Right lobe of liver (tissue), 6 donors: Measurements from ENCODE around the gene HACD1. TPM values are rescaled to one million over a fixed set of nuclear protein-coding genes. Genes with fewer than 3 reads are reported as not detected.
A peak's percentile ranks its signal among the peaks of the same experiment; 100 is the strongest.

Experiments used
- ATAC-seq, 4 donors: fragments of 200-7000 bp; cut with Tn5 transposase; one replicate each; pipeline ENCODE4 v1.9.1; 2020; ENCODE audit warnings: mild to moderate bottlenecking in 4 of 4, moderate library complexity in 4 of 4
- DNase-seq, 3 donors: peaks; one replicate each; pipeline ENCODE4 v3.0.0-alpha.2; 2020
- H3K27ac ChIP-seq, 3 donors: fragments of 200-600 bp; one replicate each; pipeline ENCODE4 v1.8.0; 2022
- H3K27me3 ChIP-seq, 2 donors: fragments of 200-600 bp; one replicate each; pipeline ENCODE4 v1.8.0; 2022
- H3K36me3 ChIP-seq, 4 donors: fragments of 200-600 bp; sonication (generic) in 1 of 4; one replicate each; pipeline versions ENCODE4 v1.5.1 to v1.8.0; 2017 to 2022; ENCODE audit warnings: control low read depth in 1 of 4
- H3K4me1 ChIP-seq, 4 donors: fragments of 200-600 bp; sonication (generic) in 1 of 4; one replicate each; pipeline versions ENCODE4 v1.5.1 to v1.8.0; 2017 to 2022; ENCODE audit warnings: control low read depth in 1 of 4
- H3K4me3 ChIP-seq, 3 donors: fragments of 200-600 bp; one replicate each; pipeline ENCODE4 v1.8.0; 2022
- H3K9me3 ChIP-seq, 4 donors: fragments of 200-600 bp; sonication (generic) in 1 of 4; one replicate each; pipeline versions ENCODE4 v1.5.1 to v1.8.0; 2017 to 2022; ENCODE audit warnings: control low read depth in 1 of 4
- CTCF ChIP-seq, 4 donors: fragments of 200-600 bp in 3 of 4; fragments of 450-650 bp in 1 of 4; IDR thresholded peaks; one replicate each; pipeline versions ENCODE4 v1.5.1 to v1.8.0; 2016 to 2022; ENCODE audit warnings: antibody characterized with exemption in 4 of 4, mild to moderate bottlenecking in 2 of 4
- POLR2A ChIP-seq: fragments of 450-650 bp; IDR thresholded peaks from one replicate; pipeline ENCODE4 v1.6.1; 2017; ENCODE audit warnings: antibody characterized with exemption, mild to moderate bottlenecking
- WGBS: methylation state at CpG from one replicate; pipeline ENCODE4 v1.1.6; 2018; ENCODE audit warnings: low coverage, low lambda C conversion rate; ENCODE audit not compliant: insufficient coverage; ENCODE audit errors: missing lambda C conversion rate; 5-methylcytosine and 5-hydroxymethylcytosine counted together
- intact Hi-C, 2 donors: fragments of 100-400 bp; cut with DNase I; formaldehyde crosslinking; loops; one replicate each; pipeline versions ENCODE4 v1.11.2 to v1.14.1; 2022
- total RNA-seq, 6 experiments: library from RNA; depleted of rRNA in 2 of 6; stranded (reverse); fragments of >200 nt in 2 of 6; fragmentation: NEBNext Ultra II Directional in 3 of 6; extraction: Animal tissue kit (Norgen Biotek cat#: 25700) in 3 of 6; gene quantifications; one replicate each; pipeline versions ENCODE4 v1.1.0 to v1.2.4, GENCODE V29; 2016 to 2023
- donor health status: DM: no; HTN: yes; CAD: no.
- donor health status: DM: no; HTN: no; CAD: no.
- donor health status: DM: no; HTN: no; CAD: no.
- donor health status: DM: no; HTN: yes; CAD: no.
- donor health status: DM: no; HTN: yes; CAD: no.

HACD1 gene
- total RNA-seq, 6 experiments from 2014 or later, result 0.79 to 6.4 (median 1.7) TPM

- ATAC-seq, result no peak
- 46% methylated on average over 2 of the region's 2 CpGs for WGBS
Observed at GRCh38 chr10:17607060-17607459, 10.1 kb downstream of the HACD1 start.

GRCh38 chr10:17606547-17607040, 10.6 kb downstream of the HACD1 start:
- no peaks in the 10 kb centered on the region for H3K4me1 ChIP-seq
- intact Hi-C loops, result loop anchor here in 1 of 2 donors (10.0 kb wide), 1 partner anchor 128 kb away; no protein-coding TSS in a partner anchor
- H3K9me3 ChIP-seq, result no peaks in the 10 kb centered on the region
- H3K27me3 ChIP-seq, result no peaks in the 10 kb centered on the region
- 46% methylated on average over 3 of the region's 3 CpGs for WGBS
- TF ChIP-seq CTCF (IDR thresholded peaks at IDR 0.05), result no peak
- no peak for TF ChIP-seq POLR2A
- H3K4me3 ChIP-seq, result no peak overlapping the region
- H3K36me3 ChIP-seq, result no peaks in the 10 kb centered on the region
- H3K27ac ChIP-seq, result no peak overlapping the region
- no peak for DNase-seq
- ATAC-seq, result no peak

More at GRCh38 chr10:17607060-17607459, 10.1 kb downstream of the HACD1 start:
- no peaks in the 10 kb centered on the region for H3K36me3 ChIP-seq
- H3K27ac ChIP-seq, result no peak overlapping the region
- DNase-seq, result no peak
- TF ChIP-seq POLR2A (no peak), CTCF (IDR thresholded peaks at IDR 0.05) (no peak)
- no peak overlapping the region for H3K4me3 ChIP-seq
- H3K27me3 ChIP-seq, result no peaks in the 10 kb centered on the region
- no peaks in the 10 kb centered on the region for H3K9me3 ChIP-seq
- H3K4me1 ChIP-seq, result no peaks in the 10 kb centered on the region
- intact Hi-C loops, result loop anchor here in 1 of 2 donors (10.0 kb wide), 1 partner anchor 128 kb away; no protein-coding TSS in a partner anchor

GRCh38 chr10:17605936-17606335, 11.2 kb downstream of the HACD1 start:
- no peaks in the 10 kb centered on the region for H3K36me3 ChIP-seq
- TF ChIP-seq CTCF (IDR thresholded peaks at IDR 0.05), result no peak
- no peak for TF ChIP-seq POLR2A
- no peak overlapping the region for H3K4me3 ChIP-seq
- ATAC-seq (no peak), DNase-seq (no peak)
- no peaks in the 10 kb centered on the region for H3K9me3 ChIP-seq
- no peaks in the 10 kb centered on the region for H3K27me3 ChIP-seq
- intact Hi-C loops, result loop anchor here in 1 of 2 donors (10.0 kb wide), 1 partner anchor 129 kb away; no protein-coding TSS in a partner anchor
- no peaks in the 10 kb centered on the region for H3K4me1 ChIP-seq
- WGBS, result 76% methylated on average over 6 of the region's 6 CpGs
- H3K27ac ChIP-seq, result no peak overlapping the region

GRCh38 chr10:17599089-17599488, 18.1 kb downstream of the HACD1 start:
- no peaks in the 10 kb centered on the region for H3K4me1 ChIP-seq
- H3K9me3 ChIP-seq, result no peaks in the 10 kb centered on the region
- no peak overlapping the region for H3K27ac ChIP-seq
- ATAC-seq, result peak in 3 of 4 donors; percentile 27 to 43 (median 40)
- no peak overlapping the region for H3K4me3 ChIP-seq
- no peak for DNase-seq
- H3K36me3 ChIP-seq, result no peaks in the 10 kb centered on the region
- WGBS, result 58% methylated on average over 8 of the region's 8 CpGs
- peak in 1 of 4 donors; percentile 6 for TF ChIP-seq CTCF (IDR thresholded peaks at IDR 0.05)
- no peak for TF ChIP-seq POLR2A
- intact Hi-C loops, result no loop called here
- no peaks in the 10 kb centered on the region for H3K27me3 ChIP-seq
